GM12892 (cell line): ENCODE data around the gene ZNF827.

ENCODE experiments used
- POLR2A ChIP-seq: IDR thresholded peaks from 2 replicates; pipeline ENCODE4 v1.6.1; 2011; ENCODE audit warnings: low read depth, low read length, control low read depth
- POLR2AphosphoS5 ChIP-seq: IDR thresholded peaks from 2 replicates; pipeline ENCODE4 v1.6.1; 2011; ENCODE audit warnings: low read depth, low read length, control low read depth
- TAF1 ChIP-seq: IDR thresholded peaks from 2 replicates; pipeline ENCODE4 v1.6.1; 2011; ENCODE audit warnings: low read depth, mild to moderate bottlenecking, control low read depth, low read length, borderline replicate concordance

GRCh38 chr4:145891958-145892357 lies 46.7 kb downstream of the ZNF827 start:
- TF ChIP-seq POLR2AphosphoS5 (no peak), POLR2A (no peak), TAF1 (no peak)
